ENCODE measurements around the gene BECN2. TPM values are rescaled to one million over a fixed set of nuclear protein-coding genes. Genes with fewer than 3 reads are reported as not detected.
"Not testable (repeated sequence)": the region's sequence is repeated elsewhere in the genome, so short reads cannot be mapped to it uniquely, and the experiment has no call there.

BECN2 gene
- total RNA-seq, 2 donors from 2014 or later, result not detected

DNA sequence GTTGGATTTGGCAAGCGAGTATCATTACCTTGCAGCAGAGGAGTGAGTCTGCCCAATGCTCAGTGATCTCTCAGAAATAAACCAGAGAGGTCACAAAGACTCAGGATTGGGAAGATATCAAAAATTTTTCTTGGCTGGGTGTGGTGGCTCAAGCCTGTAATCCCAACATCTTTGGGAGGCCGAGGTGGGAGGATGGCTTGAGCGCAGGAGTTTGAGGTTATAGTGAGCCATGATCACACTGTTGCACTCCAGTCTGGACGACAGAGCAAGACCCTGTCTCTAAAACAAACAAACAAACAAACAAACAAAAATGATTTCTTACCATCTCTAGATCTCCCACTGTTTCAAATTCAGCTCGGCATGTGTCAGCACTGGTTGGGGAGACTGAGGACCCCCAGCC lies 13.3 kb upstream of the BECN2 start:
- H3K27me3 Mint-ChIP-seq (ENCODE audit: low read depth), result no peaks in the 10 kb centered on the region
- no peak for DNase-seq
- H3K4me3 Mint-ChIP-seq, result no peak overlapping the region
- no peak for ATAC-seq (replicated peaks in 1 of 2)
- no peaks in the 10 kb centered on the region for H3K4me1 Mint-ChIP-seq (ENCODE audit: low read depth)
- H3K36me3 Mint-ChIP-seq (ENCODE audit: insufficient read depth in 2 of 2), result peaks cover 0 to 1% of the 10 kb centered on the region in 2 donors
- H3K9me3 Mint-ChIP-seq, result no peaks in the 10 kb centered on the region
- no peak overlapping the region for H3K27ac Mint-ChIP-seq

DNA sequence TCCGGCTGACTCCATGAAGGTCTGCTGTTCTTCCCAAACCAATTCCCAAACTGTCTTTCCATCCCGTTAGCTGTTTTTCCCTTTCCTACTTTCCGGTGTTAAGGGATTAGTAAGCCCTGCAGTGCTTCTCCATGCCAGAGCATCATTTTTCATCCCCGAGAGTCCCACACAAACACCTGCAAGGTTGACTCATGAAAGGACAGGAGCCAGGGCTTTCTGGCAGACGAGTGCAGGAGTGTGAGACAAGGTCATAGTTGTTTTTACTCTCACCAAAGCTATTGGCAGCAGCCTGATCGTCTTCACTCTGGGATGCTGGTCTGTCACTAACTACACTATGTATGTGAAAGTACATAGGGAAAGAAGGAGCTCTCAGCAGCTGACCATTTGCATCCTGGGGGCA lies 10.2 kb upstream of the BECN2 start:
- H3K9me3 Mint-ChIP-seq, result no peaks in the 10 kb centered on the region
- ATAC-seq (replicated peaks in 1 of 2), result no peak
- DNase-seq, result no peak
- no peak overlapping the region for H3K27ac Mint-ChIP-seq
- no peaks in the 10 kb centered on the region for H3K27me3 Mint-ChIP-seq (ENCODE audit: low read depth)
- H3K4me1 Mint-ChIP-seq (ENCODE audit: low read depth), result no peaks in the 10 kb centered on the region
- H3K36me3 Mint-ChIP-seq (ENCODE audit: insufficient read depth in 2 of 2), result no peaks in the 10 kb centered on the region
- no peak overlapping the region for H3K4me3 Mint-ChIP-seq

- H3K9me3 Mint-ChIP-seq, result no peaks in the 10 kb centered on the region
- H3K4me3 Mint-ChIP-seq, result no peak overlapping the region
- ATAC-seq (replicated peaks in 1 of 2) (no peak), DNase-seq (no peak)
- no peaks in the 10 kb centered on the region for H3K36me3 Mint-ChIP-seq (ENCODE audit: insufficient read depth in 2 of 2)
- H3K4me1 Mint-ChIP-seq (ENCODE audit: low read depth), result no peaks in the 10 kb centered on the region
- no peaks in the 10 kb centered on the region for H3K27me3 Mint-ChIP-seq (ENCODE audit: low read depth)
- no peak overlapping the region for H3K27ac Mint-ChIP-seq
These were observed 7.2 kb upstream of the BECN2 start for GRCh38 chr1:241950390-241950789.

GRCh38 chr1:241962153-241962552 lies 4.6 kb downstream of the BECN2 start:
- H3K27me3 Mint-ChIP-seq (ENCODE audit: low read depth), result no peaks in the 10 kb centered on the region
- no peak for DNase-seq
- no peaks in the 10 kb centered on the region for H3K36me3 Mint-ChIP-seq (ENCODE audit: insufficient read depth in 2 of 2)
- no peak overlapping the region for H3K27ac Mint-ChIP-seq
- H3K4me1 Mint-ChIP-seq (ENCODE audit: low read depth), result no peaks in the 10 kb centered on the region
- no peaks in the 10 kb centered on the region for H3K9me3 Mint-ChIP-seq
- H3K4me3 Mint-ChIP-seq, result no peak overlapping the region
- no peak for ATAC-seq (replicated peaks in 1 of 2)

DNA sequence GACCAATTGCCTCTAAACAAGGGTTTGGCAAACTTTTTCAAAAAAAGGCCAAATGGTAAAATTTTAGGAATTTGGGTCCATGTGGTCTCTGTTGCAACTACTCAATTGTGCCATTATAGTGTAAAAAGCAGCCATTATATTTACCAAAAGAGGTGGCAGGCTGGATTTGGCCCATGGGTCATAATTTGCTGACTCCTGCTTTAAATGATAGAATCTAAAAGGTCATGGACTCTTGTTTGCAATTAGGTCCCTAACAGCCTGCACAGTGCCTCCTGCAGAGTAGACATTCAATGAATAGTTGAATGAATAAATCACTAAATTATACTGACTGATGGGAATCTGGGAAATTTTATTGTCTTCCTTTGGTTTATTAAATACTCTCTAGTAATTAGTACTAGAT lies 6.2 kb downstream of the BECN2 start:
- Mint-ChIP-seq H3K27ac (no peak overlapping the region), H3K4me3 (no peak overlapping the region), H3K36me3 (ENCODE audit: insufficient read depth in 2 of 2) (no peaks in the 10 kb centered on the region), H3K4me1 (ENCODE audit: low read depth) (no peaks in the 10 kb centered on the region), H3K9me3 (no peaks in the 10 kb centered on the region), H3K27me3 (ENCODE audit: low read depth) (no peaks in the 10 kb centered on the region)
- DNase-seq (no peak), ATAC-seq (replicated peaks in 1 of 2) (no peak)

GRCh38 chr1:241964550-241965282 lies 7.1 kb downstream of the BECN2 start:
- H3K36me3 Mint-ChIP-seq (ENCODE audit: insufficient read depth in 2 of 2), result no peaks in the 10 kb centered on the region
- ATAC-seq (replicated peaks in 1 of 2) (no peak), DNase-seq (no peak)
- H3K4me1 Mint-ChIP-seq (ENCODE audit: low read depth), result no peaks in the 10 kb centered on the region
- H3K27me3 Mint-ChIP-seq (ENCODE audit: low read depth), result no peaks in the 10 kb centered on the region
- no peaks in the 10 kb centered on the region for H3K9me3 Mint-ChIP-seq
- no peak overlapping the region for H3K27ac Mint-ChIP-seq
- no peak overlapping the region for H3K4me3 Mint-ChIP-seq

- no peak overlapping the region for H3K27ac Mint-ChIP-seq
- no peaks in the 10 kb centered on the region for H3K27me3 Mint-ChIP-seq (ENCODE audit: low read depth)
- no peaks in the 10 kb centered on the region for H3K9me3 Mint-ChIP-seq
- no peak overlapping the region for H3K4me3 Mint-ChIP-seq
- no peak for ATAC-seq (replicated peaks in 1 of 2)
- H3K36me3 Mint-ChIP-seq (ENCODE audit: insufficient read depth in 2 of 2), result no peaks in the 10 kb centered on the region
- H3K4me1 Mint-ChIP-seq (ENCODE audit: low read depth), result no peaks in the 10 kb centered on the region
- DNase-seq, result no peak
These were observed 11.0 kb downstream of the BECN2 start for GRCh38 chr1:241968611-241969010.

- H3K36me3 Mint-ChIP-seq (ENCODE audit: insufficient read depth in 2 of 2), result no peaks in the 10 kb centered on the region
- no peak for ATAC-seq (replicated peaks in 1 of 2)
- no peaks in the 10 kb centered on the region for H3K4me1 Mint-ChIP-seq (ENCODE audit: low read depth)
- no peak overlapping the region for H3K27ac Mint-ChIP-seq
- DNase-seq, result no peak
- H3K27me3 Mint-ChIP-seq (ENCODE audit: low read depth), result no peaks in the 10 kb centered on the region
- no peaks in the 10 kb centered on the region for H3K9me3 Mint-ChIP-seq
- H3K4me3 Mint-ChIP-seq, result no peak overlapping the region
These were observed 15.3 kb downstream of the BECN2 start for GRCh38 chr1:241972703-241973369.

GRCh38 chr1:241976229-241976628 lies 18.7 kb downstream of the BECN2 start:
- ATAC-seq (replicated peaks in 1 of 2) (no peak), DNase-seq (no peak)
- Mint-ChIP-seq H3K36me3 (ENCODE audit: insufficient read depth in 2 of 2) (no peaks in the 10 kb centered on the region), H3K27ac (no peak overlapping the region), H3K9me3 (no peaks in the 10 kb centered on the region), H3K4me1 (ENCODE audit: low read depth) (no peaks in the 10 kb centered on the region), H3K27me3 (ENCODE audit: low read depth) (no peaks in the 10 kb centered on the region), H3K4me3 (no peak overlapping the region)

DNA sequence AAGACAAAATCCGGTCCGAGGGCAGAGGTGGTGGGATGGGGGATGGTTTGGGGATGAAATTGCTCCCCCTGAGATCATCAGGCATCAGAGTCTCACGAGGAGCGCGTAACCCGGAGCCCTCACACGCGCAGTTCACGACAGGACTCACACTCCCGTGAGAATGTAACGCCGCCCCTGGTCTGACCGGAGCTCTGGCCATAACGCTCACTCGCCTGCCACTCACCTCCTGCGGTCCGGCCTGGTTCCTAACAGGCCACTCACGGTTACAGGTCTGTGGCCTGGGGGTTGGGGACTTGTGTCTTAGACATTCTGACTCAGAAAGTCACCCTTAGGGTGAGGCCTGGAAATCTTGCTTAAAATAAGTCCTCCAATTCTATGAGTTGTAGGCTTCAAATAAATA lies 21.5 kb downstream of the BECN2 start:
- Mint-ChIP-seq H3K9me3 (no peaks in the 10 kb centered on the region), H3K4me1 (ENCODE audit: low read depth) (no peaks in the 10 kb centered on the region), H3K27me3 (ENCODE audit: low read depth) (no peaks in the 10 kb centered on the region), H3K4me3 (no peak overlapping the region), H3K36me3 (ENCODE audit: insufficient read depth in 2 of 2) (no peaks in the 10 kb centered on the region), H3K27ac (no peak overlapping the region)
- DNase-seq (no peak), ATAC-seq (replicated peaks in 1 of 2) (no peak)

- DNase-seq (no peak), ATAC-seq (replicated peaks in 1 of 2) (no peak)
- H3K4me3 Mint-ChIP-seq, result no peak overlapping the region
- H3K27ac Mint-ChIP-seq, result no peak overlapping the region
- H3K4me1 Mint-ChIP-seq (ENCODE audit: low read depth), result no peaks in the 10 kb centered on the region
- no peaks in the 10 kb centered on the region for H3K36me3 Mint-ChIP-seq (ENCODE audit: insufficient read depth in 2 of 2)
- H3K27me3 Mint-ChIP-seq (ENCODE audit: low read depth), result no peaks in the 10 kb centered on the region
- H3K9me3 Mint-ChIP-seq, result no peaks in the 10 kb centered on the region
These were observed 22.4 kb downstream of the BECN2 start for GRCh38 chr1:241979926-241980325.

GRCh38 chr1:241985787-241986186 lies 28.2 kb downstream of the BECN2 start:
- no peak for ATAC-seq (replicated peaks in 1 of 2)
- H3K4me1 Mint-ChIP-seq (ENCODE audit: low read depth), result no peaks in the 10 kb centered on the region
- H3K9me3 Mint-ChIP-seq, result no peaks in the 10 kb centered on the region
- no peaks in the 10 kb centered on the region for H3K36me3 Mint-ChIP-seq (ENCODE audit: insufficient read depth in 2 of 2)
- peak in 1 of 2 donors; percentile 5 for DNase-seq
- no peak overlapping the region for H3K4me3 Mint-ChIP-seq
- no peak overlapping the region for H3K27ac Mint-ChIP-seq
- H3K27me3 Mint-ChIP-seq (ENCODE audit: low read depth), result no peaks in the 10 kb centered on the region

GRCh38 chr1:241988389-241988930 lies 30.9 kb downstream of the BECN2 start:
- H3K27me3 Mint-ChIP-seq (ENCODE audit: low read depth), result peaks cover 22% of the 10 kb centered on the region
- H3K4me1 Mint-ChIP-seq (ENCODE audit: low read depth), result not testable (repeated sequence)

More at GRCh38 chr1:241988389-241988930, 30.9 kb downstream of the BECN2 start:
- not testable (repeated sequence) for H3K4me3 Mint-ChIP-seq; DNase-seq; H3K9me3 Mint-ChIP-seq; ATAC-seq (replicated peaks in 1 of 2); H3K27ac Mint-ChIP-seq; H3K36me3 Mint-ChIP-seq (ENCODE audit: insufficient read depth in 2 of 2)

Measured in activated T-cell treated with anti-CD3 and anti-CD28 coated beads, Interleukin-2, amount 50 U/mL, for 72 hours (primary cell).